Thyroid gland (tissue), 4 donors: ENCODE measurements around the gene ATP13A3.

Source experiments
- POLR2A ChIP-seq, 2 donors: fragments of 450-650 bp; IDR thresholded peaks; one replicate each; pipeline ENCODE4 v1.6.1; 2017; ENCODE audit warnings: antibody characterized with exemption in 2 of 2, mild to moderate bottlenecking in 2 of 2, moderate library complexity in 1 of 2
- TF ChIP-seq, protein P1 (sequence below), 6 experiments: fragments of 200-600 bp in 3 of 6; fragments of 450-650 bp in 3 of 6; sonication (generic) in 3 of 6; IDR thresholded peaks; one replicate each; pipeline ENCODE4 v1.5.1; 2016 to 2019; ENCODE audit warnings: antibody characterized with exemption in 6 of 6, mild to moderate bottlenecking in 2 of 6, inconsistent platforms in 1 of 6, moderate library complexity in 1 of 6

- TF ChIP-seq, protein P1, sequence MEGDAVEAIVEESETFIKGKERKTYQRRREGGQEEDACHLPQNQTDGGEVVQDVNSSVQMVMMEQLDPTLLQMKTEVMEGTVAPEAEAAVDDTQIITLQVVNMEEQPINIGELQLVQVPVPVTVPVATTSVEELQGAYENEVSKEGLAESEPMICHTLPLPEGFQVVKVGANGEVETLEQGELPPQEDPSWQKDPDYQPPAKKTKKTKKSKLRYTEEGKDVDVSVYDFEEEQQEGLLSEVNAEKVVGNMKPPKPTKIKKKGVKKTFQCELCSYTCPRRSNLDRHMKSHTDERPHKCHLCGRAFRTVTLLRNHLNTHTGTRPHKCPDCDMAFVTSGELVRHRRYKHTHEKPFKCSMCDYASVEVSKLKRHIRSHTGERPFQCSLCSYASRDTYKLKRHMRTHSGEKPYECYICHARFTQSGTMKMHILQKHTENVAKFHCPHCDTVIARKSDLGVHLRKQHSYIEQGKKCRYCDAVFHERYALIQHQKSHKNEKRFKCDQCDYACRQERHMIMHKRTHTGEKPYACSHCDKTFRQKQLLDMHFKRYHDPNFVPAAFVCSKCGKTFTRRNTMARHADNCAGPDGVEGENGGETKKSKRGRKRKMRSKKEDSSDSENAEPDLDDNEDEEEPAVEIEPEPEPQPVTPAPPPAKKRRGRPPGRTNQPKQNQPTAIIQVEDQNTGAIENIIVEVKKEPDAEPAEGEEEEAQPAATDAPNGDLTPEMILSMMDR (IDR thresholded peaks at IDR 0.05): no peak
- no peak for TF ChIP-seq POLR2A (IDR thresholded peaks at IDR 0.05)
Measured at GRCh38 chr3:194439881-194440550, 46.8 kb downstream of the ATP13A3 start.
